ENCODE data around the gene CRISPLD2. TPM values are rescaled to one million over a fixed set of nuclear protein-coding genes. Genes with fewer than 3 reads are reported as not detected.

The CRISPLD2 gene
- total and polyA plus RNA-seq, 9 of the 15 experiments (the other 6 are each of a cell fraction or from before 2014, with no cell fraction given) = 0.03 to 0.24 (median 0.04) TPM; not detected in 4

GRCh38 chr16:84819644-84820304 is at the start of gene CRISPLD2 (continued):
- TF ChIP-seq USF1 (CRISPR knock-in tag; IDR thresholded peaks at IDR 0.05) = 0 out of 2 replicates have a peak, but pooled peaks have one; percentile 18
- no peak for TF ChIP-seq DIDO1 (tag; IDR thresholded peaks at IDR 0.05; ENCODE audit: low read depth)
- TF ChIP-seq HNRNPL (IDR thresholded peaks at IDR 0.05; ENCODE audit: low read depth, low read length) = no peak
- TF ChIP-seq EGR1 (conservative IDR thresholded peaks at IDR 0.05) = 0 out of 2 replicates have a peak, but pooled peaks have one; percentile 13
- TF ChIP-seq ZNF584 (CRISPR knock-in tag; IDR thresholded peaks at IDR 0.05; ENCODE audit: low read depth) = no peak
- TF ChIP-seq REST (IDR thresholded peaks at IDR 0.05; ENCODE audit: borderline replicate concordance) = no peak
- no peak for TF ChIP-seq REST (CRISPR knock-in tag; IDR thresholded peaks at IDR 0.05; ENCODE audit: low read depth)
- peak; percentile 70 for TF ChIP-seq POLR2G (IDR thresholded peaks at IDR 0.05; ENCODE audit: low read depth, low read length)
- no peak for TF ChIP-seq KLF1 (tag; IDR thresholded peaks at IDR 0.05)
- TF ChIP-seq TAL1 (IDR thresholded peaks at IDR 0.05) = no peak
- TF ChIP-seq NFYB (IDR thresholded peaks at IDR 0.05; ENCODE audit: extremely low read depth, insufficient read length) = peak; percentile 15
- TF ChIP-seq NELFE (IDR thresholded peaks at IDR 0.05; ENCODE audit: insufficient read depth, insufficient read length) = no peak
- peak in 1 of 2 experiments; percentile 27 for TF ChIP-seq E2F6 (IDR thresholded peaks at IDR 0.05; ENCODE audit: borderline replicate concordance in 1 of 2, extremely low read depth in 1 of 2, insufficient read depth in 1 of 2, insufficient read length in 1 of 2, low read depth in 1 of 2, low read length in 1 of 2, poor library complexity in 1 of 2, severe bottlenecking in 1 of 2)
- no peak for TF ChIP-seq LCOR (CRISPR knock-in tag; IDR thresholded peaks at IDR 0.05)
- no peak for TF ChIP-seq ZNF699 (CRISPR knock-in tag; IDR thresholded peaks at IDR 0.05; ENCODE audit: insufficient replicate concordance)
- no peak for TF ChIP-seq KDM4B (IDR thresholded peaks at IDR 0.05; ENCODE audit: borderline replicate concordance in 2 of 2, low read depth in 1 of 2)
- TF ChIP-seq ARID2 (IDR thresholded peaks at IDR 0.05) = no peak
